ENCODE data around the gene CD27.

- no peak for TF ChIP-seq CTCF (IDR thresholded peaks at IDR 0.05)
- TF ChIP-seq ZFX (IDR thresholded peaks at IDR 0.05; ENCODE audit: borderline replicate concordance) = no peak
Observed at GRCh38 chr12:6478416-6478815, 33.7 kb downstream of the CD27 start.

All from 22Rv1 (cell line).